ENCODE results near the gene ZNF41.

- TF ChIP-seq IRF3 (IDR thresholded peaks at IDR 0.05; ENCODE audit: low read depth, low read length) = no peak
- no peak for TF ChIP-seq RFX5 (IDR thresholded peaks at IDR 0.05; ENCODE audit: low read length)
- no peak for TF ChIP-seq EZH2phosphoT487 (IDR thresholded peaks at IDR 0.05; ENCODE audit: borderline replicate concordance, low read depth)
- TF ChIP-seq CTCF (IDR thresholded peaks at IDR 0.05) = no peak
- no peak for TF ChIP-seq TCF12 (IDR thresholded peaks at IDR 0.05)
- TF ChIP-seq MAX (IDR thresholded peaks at IDR 0.05; ENCODE audit: low read depth) = no peak
- no peak for TF ChIP-seq SIN3A (IDR thresholded peaks at IDR 0.05; ENCODE audit: borderline replicate concordance, low read depth, low read length)
- no peak for TF ChIP-seq EP300 (IDR thresholded peaks at IDR 0.05; ENCODE audit: borderline replicate concordance in 1 of 2, low read depth in 1 of 2, low read length in 1 of 2)
- TF ChIP-seq SMC3 (IDR thresholded peaks at IDR 0.05; ENCODE audit: low read depth, low read length) = no peak
- TF ChIP-seq PBX3 (IDR thresholded peaks at IDR 0.05) = no peak
Observed at GRCh38 chrX:47456080-47456479, 26.9 kb downstream of the ZNF41 start.
